ENCODE data around the gene ABCB6.
A peak's percentile ranks its signal among the peaks of the same experiment; 100 is the strongest.

The ABCB6 gene

DNA sequence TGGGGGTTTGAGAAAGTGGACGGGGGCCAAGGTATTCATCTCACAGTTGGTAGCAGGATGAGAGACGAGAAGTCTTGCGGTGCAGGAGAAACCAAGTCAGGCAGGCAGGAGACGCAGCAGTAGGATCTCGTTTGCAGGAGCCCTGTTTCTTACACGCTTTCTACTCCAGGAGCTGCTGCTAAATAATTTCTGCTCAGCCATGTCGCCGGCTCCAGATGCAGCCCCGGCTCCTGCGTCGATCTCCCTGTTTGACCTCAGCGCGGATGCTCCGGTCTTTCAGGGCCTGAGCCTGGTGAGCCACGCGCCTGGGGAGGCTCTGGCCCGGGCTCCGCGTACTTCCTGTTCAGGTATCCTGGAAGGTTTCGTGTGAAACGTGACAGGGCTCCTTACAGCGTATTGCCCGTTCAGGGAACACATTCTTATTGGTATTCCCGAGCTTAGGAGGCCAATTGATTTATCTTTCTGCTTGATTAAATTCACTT, 11.3 kb upstream of the ABCB6 start:
- no peak for TF ChIP-seq EZH2phosphoT487 (conservative IDR thresholded peaks at IDR 0.05; ENCODE audit: low read length)
- TF ChIP-seq CTCF (IDR thresholded peaks at IDR 0.05; ENCODE audit: insufficient read depth, low read length, poor library complexity, severe bottlenecking) = no peak
- Histone ChIP-seq H4K20me1 (ENCODE audit: low read depth, low read length) (no peaks in the 10 kb centered on the region), H3K4me3 (ENCODE audit: insufficient read depth, low read length, poor library complexity, severe bottlenecking) (peak overlapping the region; percentile 97), H3K4me2 (ENCODE audit: low read depth, low read length, poor library complexity, severe bottlenecking) (peak overlapping the region; percentile 97), H3K36me3 (ENCODE audit: low read length) (0 out of 2 replicates have a peak, but pooled peaks cover 7% of the 10 kb centered on the region), H3K27me3 (ENCODE audit: low read length) (no peaks in the 10 kb centered on the region), H3K9me2 (replicated peaks; ENCODE audit: insufficient read depth, low read length) (no peaks in the 10 kb centered on the region), H3K9me3 (ENCODE audit: insufficient read depth, low read length) (no peaks in the 10 kb centered on the region), H2AFZ (ENCODE audit: low read depth, low read length, severe bottlenecking) (peak overlapping the region; percentile 32), H3K9ac (ENCODE audit: low read length) (peak overlapping the region; percentile 76), H3F3A (ENCODE audit: insufficient read depth) (no peaks in the 10 kb centered on the region), H3K79me2 (ENCODE audit: insufficient read depth, low read length) (peaks cover 33% of the 10 kb centered on the region), H3K27ac (ENCODE audit: low read depth, low read length) (peak overlapping the region; percentile 70)

DNA sequence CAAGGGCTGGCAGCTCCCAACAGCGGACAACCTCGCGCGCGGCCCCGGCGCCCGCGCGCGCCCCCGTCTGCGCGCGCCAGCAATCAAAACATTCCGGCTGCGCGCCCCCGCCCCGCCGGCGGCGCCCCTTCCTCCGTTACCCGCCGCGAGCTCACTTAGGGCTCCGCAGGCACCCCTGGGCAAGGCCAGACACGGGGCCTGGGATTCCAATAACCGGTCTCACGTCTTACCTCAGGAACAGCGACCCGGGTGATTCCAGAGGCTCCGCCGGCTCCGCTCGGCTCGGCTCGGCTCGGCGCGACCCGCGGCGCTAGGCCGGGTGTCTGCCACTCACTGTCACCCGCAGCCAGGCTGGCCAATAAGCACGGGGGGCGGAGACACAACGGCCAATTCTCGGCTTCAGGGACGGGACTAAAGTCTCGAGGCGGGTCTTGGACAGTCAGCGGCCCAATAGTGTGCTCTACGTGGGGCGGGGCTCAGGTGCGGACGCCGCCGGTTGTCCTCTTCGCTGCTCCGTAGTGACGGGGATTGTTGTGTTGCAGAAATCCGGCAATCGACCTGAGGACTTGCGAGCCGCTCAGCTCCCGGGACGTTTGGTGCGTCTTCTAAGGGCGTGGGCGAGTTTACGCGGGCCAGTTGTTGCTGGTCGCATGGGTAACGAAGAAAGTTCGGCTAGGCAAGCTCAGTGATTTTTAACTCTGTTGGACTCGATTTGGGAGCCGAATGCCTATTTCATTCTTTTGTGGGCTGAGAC, 10.7 kb upstream of the ABCB6 start, which contains the start of the genes ANKZF1 and ATG9A:
Gene ANKZF1, plus strand, starts transcription at position 502 of the 754 bp plus-strand sequence. CDS start 452 bp downstream, outside the sequence.
Gene ATG9A, minus strand, starts transcription at position 332 of the 754 bp plus-strand sequence. CDS start 1,612 bp downstream, outside the sequence.
- peaks cover 33% of the 10 kb centered on the region for H3K79me2 ChIP-seq (ENCODE audit: insufficient read depth, low read length)
- H3K9me2 ChIP-seq (replicated peaks; ENCODE audit: insufficient read depth, low read length) = no peaks in the 10 kb centered on the region
- no peaks in the 10 kb centered on the region for H3F3A ChIP-seq (ENCODE audit: insufficient read depth)
- H3K9me3 ChIP-seq (ENCODE audit: insufficient read depth, low read length) = no peaks in the 10 kb centered on the region
- peak within 1 kb of the TSS; percentile 97 for H3K4me2 ChIP-seq (ENCODE audit: low read depth, low read length, poor library complexity, severe bottlenecking)
- peak within 1 kb of the TSS; percentile 55 for H2AFZ ChIP-seq (ENCODE audit: low read depth, low read length, severe bottlenecking)
- H3K4me3 ChIP-seq (ENCODE audit: insufficient read depth, low read length, poor library complexity, severe bottlenecking) = peak within 1 kb of the TSS; percentile 97
- H3K9ac ChIP-seq (ENCODE audit: low read length) = peak within 1 kb of the TSS; percentile 76
- no peaks in the 10 kb centered on the region for H4K20me1 ChIP-seq (ENCODE audit: low read depth, low read length)
- no peaks in the 10 kb centered on the region for H3K27me3 ChIP-seq (ENCODE audit: low read length)
- H3K36me3 ChIP-seq (ENCODE audit: low read length) = 0 out of 2 replicates have a peak, but pooled peaks cover 7% of the 10 kb centered on the region
- H3K27ac ChIP-seq (ENCODE audit: low read depth, low read length) = peak within 1 kb of the TSS; percentile 70
- TF ChIP-seq EZH2phosphoT487 (conservative IDR thresholded peaks at IDR 0.05; ENCODE audit: low read length) (no peak), CTCF (IDR thresholded peaks at IDR 0.05; ENCODE audit: insufficient read depth, low read length, poor library complexity, severe bottlenecking) (no peak)

DNA sequence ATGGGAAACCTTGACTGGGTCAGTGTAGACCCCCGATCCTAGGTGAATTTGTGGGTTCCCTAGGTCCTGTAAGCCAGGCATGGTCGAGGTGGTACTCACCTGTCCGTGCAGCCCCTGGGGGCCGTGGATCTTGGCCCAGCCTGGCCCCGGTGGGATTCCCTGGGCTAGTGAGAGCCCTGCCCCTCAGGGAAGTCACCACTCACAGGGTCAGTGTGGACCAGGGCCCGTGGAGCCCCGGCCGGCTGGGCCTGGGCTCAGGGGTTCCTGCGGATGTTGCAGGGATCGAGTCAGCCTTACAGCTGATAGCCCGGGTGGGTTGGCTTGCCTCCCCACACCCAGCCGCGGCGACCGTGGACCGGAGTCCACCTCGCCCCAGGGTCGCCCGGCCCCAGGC, 10.2 kb upstream of the ABCB6 start:
- no peaks in the 10 kb centered on the region for H4K20me1 ChIP-seq (ENCODE audit: low read depth, low read length)
- H3K9me3 ChIP-seq (ENCODE audit: insufficient read depth, low read length) = no peaks in the 10 kb centered on the region
- peak overlapping the region; percentile 52; the same call in 1 of the 2 replicates for H3K27ac ChIP-seq (ENCODE audit: low read depth, low read length)
- TF ChIP-seq CTCF (IDR thresholded peaks at IDR 0.05; ENCODE audit: insufficient read depth, low read length, poor library complexity, severe bottlenecking) (no peak), EZH2phosphoT487 (conservative IDR thresholded peaks at IDR 0.05; ENCODE audit: low read length) (no peak)
- 0 out of 2 replicates have a peak, but pooled peaks cover 2% of the 10 kb centered on the region for H3K36me3 ChIP-seq (ENCODE audit: low read length)
- H3K9me2 ChIP-seq (replicated peaks; ENCODE audit: insufficient read depth, low read length) = no peaks in the 10 kb centered on the region
- no peaks in the 10 kb centered on the region for H3K27me3 ChIP-seq (ENCODE audit: low read length)
- H3K4me3 ChIP-seq (ENCODE audit: insufficient read depth, low read length, poor library complexity, severe bottlenecking) = peak overlapping the region; percentile 97
- peak overlapping the region; percentile 55 for H2AFZ ChIP-seq (ENCODE audit: low read depth, low read length, severe bottlenecking)
- peaks cover 33% of the 10 kb centered on the region for H3K79me2 ChIP-seq (ENCODE audit: insufficient read depth, low read length)
- peak overlapping the region; percentile 76 for H3K9ac ChIP-seq (ENCODE audit: low read length)
- peak overlapping the region; percentile 73 for H3K4me2 ChIP-seq (ENCODE audit: low read depth, low read length, poor library complexity, severe bottlenecking)
- H3F3A ChIP-seq (ENCODE audit: insufficient read depth) = no peaks in the 10 kb centered on the region
